Colonic mucosa (tissue), 4 donors: Measurements from ENCODE around the gene ABAT. TPM values are rescaled to one million over a fixed set of nuclear protein-coding genes. Genes with fewer than 3 reads are reported as not detected.
A peak's percentile ranks its signal among the peaks of the same experiment; 100 is the strongest.

Source experiments
- DNase-seq: peaks from one replicate; pipeline ENCODE4 v3.0.0-alpha.2; 2020
- H3K27ac ChIP-seq: fragments of 200-600 bp; one replicate; pipeline ENCODE4 v1.8.0; 2021
- H3K27me3 ChIP-seq: fragments of 200-600 bp; one replicate; pipeline ENCODE4 v1.8.0; 2021
- H3K36me3 ChIP-seq: fragments of 200-600 bp; one replicate; pipeline ENCODE4 v1.8.0; 2021
- H3K4me1 ChIP-seq: fragments of 200-600 bp; one replicate; pipeline ENCODE4 v1.8.0; 2021; ENCODE audit warnings: mild to moderate bottlenecking
- H3K4me3 ChIP-seq: fragments of 200-600 bp; one replicate; pipeline ENCODE4 v1.8.0; 2021
- H3K9ac ChIP-seq, 2 donors: one replicate each; pipeline ENCODE4 v1.7.0; 2013; ENCODE audit warnings: control low read depth in 2 of 2, low read depth in 2 of 2, low read length in 2 of 2
- H3K9me3 ChIP-seq: fragments of 200-600 bp; one replicate; pipeline ENCODE4 v1.8.0; 2021
- CTCF ChIP-seq: fragments of 200-600 bp; IDR thresholded peaks from one replicate; pipeline ENCODE4 v1.8.0; 2022; ENCODE audit warnings: antibody characterized with exemption, mild to moderate bottlenecking
- intact Hi-C: fragments of 100-400 bp; cut with DNase I; formaldehyde crosslinking; loops from one replicate; pipeline ENCODE4 v1.14.1; 2022
- total RNA-seq, 2 donors: library from RNA; stranded (reverse); fragmentation: NEBNext Ultra II Directional in 1 of 2; extraction: Animal tissue kit (Norgen Biotek cat#: 25700) in 1 of 2; gene quantifications; one replicate each; pipeline ENCODE4 v1.2.1, GENCODE V29; 2021
- donor health status: healthy.
- donor health status: DM: no; HTN: no; CAD: no.
- donor health status: DM: no; HTN: no; CAD: no.

ABAT gene
- total RNA-seq, 2 donors from 2014 or later = 12.9 to 25.6 TPM

- no peaks in the 10 kb centered on the region for H3K36me3 ChIP-seq
- no peaks in the 10 kb centered on the region for H3K9me3 ChIP-seq
- no peaks in the 10 kb centered on the region for H3K4me1 ChIP-seq
- no peak for TF ChIP-seq CTCF
- no peaks in the 10 kb centered on the region for H3K27me3 ChIP-seq
- H3K9ac ChIP-seq = peak overlapping the region in 1 of 2 donors; percentile 12
- H3K4me3 ChIP-seq = no peak overlapping the region
- DNase-seq = peak; percentile 57
- H3K27ac ChIP-seq = no peak overlapping the region
- intact Hi-C loops = loop anchor here (5.0 kb wide), 1 partner anchor 227 kb away; the partner anchor contains the start of gene LITAFD
These were observed 19.2 kb upstream of the ABAT start for GRCh38 chr16:8655184-8655717.

GRCh38 chr16:8656376-8656775 lies 18.0 kb upstream of the ABAT start:
- DNase-seq = no peak
- intact Hi-C loops = loop anchor here (5.0 kb wide), 1 partner anchor 226 kb away; the partner anchor contains the start of gene LITAFD

GRCh38 chr16:8660841-8661301 lies 13.5 kb upstream of the ABAT start:
- Histone ChIP-seq H3K27ac (no peak overlapping the region), H3K27me3 (no peaks in the 10 kb centered on the region), H3K4me1 (no peaks in the 10 kb centered on the region), H3K9me3 (no peaks in the 10 kb centered on the region), H3K9ac (no peak overlapping the region), H3K36me3 (no peaks in the 10 kb centered on the region), H3K4me3 (no peak overlapping the region)
- intact Hi-C loops = loop anchor here (2.0 kb wide), 1 partner anchor 130 kb away; no protein-coding TSS in a partner anchor
- peak; percentile 78 for DNase-seq
- TF ChIP-seq CTCF = peak; percentile 47

More at GRCh38 chr16:8656376-8656775, 18.0 kb upstream of the ABAT start:
- TF ChIP-seq CTCF = no peak
- Histone ChIP-seq H3K4me3 (no peak overlapping the region), H3K27me3 (no peaks in the 10 kb centered on the region), H3K36me3 (no peaks in the 10 kb centered on the region), H3K4me1 (no peaks in the 10 kb centered on the region), H3K9ac (no peak overlapping the region), H3K9me3 (no peaks in the 10 kb centered on the region), H3K27ac (no peak overlapping the region)

- DNase-seq = no peak
- no peak overlapping the region for H3K27ac ChIP-seq
- H3K36me3 ChIP-seq = no peaks in the 10 kb centered on the region
- H3K27me3 ChIP-seq = no peaks in the 10 kb centered on the region
- no peaks in the 10 kb centered on the region for H3K4me1 ChIP-seq
- no peak for TF ChIP-seq CTCF
- no peaks in the 10 kb centered on the region for H3K9me3 ChIP-seq
- no peak overlapping the region for H3K4me3 ChIP-seq
- no peak overlapping the region for H3K9ac ChIP-seq
- intact Hi-C loops = loop anchor here (2.0 kb wide), 1 partner anchor 129 kb away; no protein-coding TSS in a partner anchor
These were observed 12.7 kb upstream of the ABAT start for GRCh38 chr16:8661703-8662102.

- no peak for TF ChIP-seq CTCF
- DNase-seq = no peak
- H3K9ac ChIP-seq = no peak overlapping the region
- H3K4me1 ChIP-seq = no peaks in the 10 kb centered on the region
- no peak overlapping the region for H3K4me3 ChIP-seq
- no peaks in the 10 kb centered on the region for H3K36me3 ChIP-seq
- H3K27me3 ChIP-seq = no peaks in the 10 kb centered on the region
- intact Hi-C loops = no loop called here
- no peak overlapping the region for H3K27ac ChIP-seq
- no peaks in the 10 kb centered on the region for H3K9me3 ChIP-seq
These were observed 11.0 kb upstream of the ABAT start for GRCh38 chr16:8663192-8664089.
